ENCODE data around the gene GRIPAP1.

The GRIPAP1 gene

GRCh38 chrX:48978226-48978625, 23.8 kb downstream of the GRIPAP1 start:
- no peak for DNase-seq (ENCODE audit: low read depth)
- H3K4me3 ChIP-seq (ENCODE audit: low read depth, low read length) = no peak overlapping the region
- TF ChIP-seq CTCF (IDR thresholded peaks at IDR 0.05; ENCODE audit: low read depth, low read length, missing control alignments) = no peak

GRCh38 chrX:48976086-48976485, 26.0 kb downstream of the GRIPAP1 start:
- DNase-seq (ENCODE audit: low read depth) = no peak
- no peak for TF ChIP-seq CTCF (IDR thresholded peaks at IDR 0.05; ENCODE audit: low read depth, low read length, missing control alignments)

GRCh38 chrX:48975541-48975940, 26.5 kb downstream of the GRIPAP1 start:
- DNase-seq (ENCODE audit: low read depth) = no peak
- no peak for TF ChIP-seq CTCF (IDR thresholded peaks at IDR 0.05; ENCODE audit: low read depth, low read length, missing control alignments)
- H3K4me3 ChIP-seq (ENCODE audit: low read depth, low read length) = no peak overlapping the region

More at GRCh38 chrX:48976086-48976485, 26.0 kb downstream of the GRIPAP1 start:
- no peak overlapping the region for H3K4me3 ChIP-seq (ENCODE audit: low read depth, low read length)

- no peak for TF ChIP-seq CTCF (IDR thresholded peaks at IDR 0.05; ENCODE audit: low read depth, low read length, missing control alignments)
- no peak for DNase-seq (ENCODE audit: low read depth)
These were observed 27.0 kb downstream of the GRIPAP1 start for GRCh38 chrX:48975041-48975440.

GRCh38 chrX:48974574-48974973, 27.5 kb downstream of the GRIPAP1 start:
- TF ChIP-seq CTCF (IDR thresholded peaks at IDR 0.05; ENCODE audit: low read depth, low read length, missing control alignments) = no peak
- H3K4me3 ChIP-seq (ENCODE audit: low read depth, low read length) = no peak overlapping the region
- DNase-seq (ENCODE audit: low read depth) = no peak

More at GRCh38 chrX:48975041-48975440, 27.0 kb downstream of the GRIPAP1 start:
- no peak overlapping the region for H3K4me3 ChIP-seq (ENCODE audit: low read depth, low read length)

GRCh38 chrX:48974033-48974432, 28.0 kb downstream of the GRIPAP1 start:
- H3K4me3 ChIP-seq (ENCODE audit: low read depth, low read length) = no peak overlapping the region
- TF ChIP-seq CTCF (IDR thresholded peaks at IDR 0.05; ENCODE audit: low read depth, low read length, missing control alignments) = no peak
- DNase-seq (ENCODE audit: low read depth) = no peak
